Activated CD8-positive, alpha-beta memory T cell treated with anti-CD3 and anti-CD28 coated beads, Interleukin-2, amount 50 U/mL, for 1 hour (primary cell): ENCODE measurements around the gene ACTR3.

ENCODE experiments used
- DNase-seq: peaks from one replicate; pipeline ENCODE4 v3.0.0-alpha.2; 2020; ENCODE audit errors: extremely low read depth

ACTR3 gene

DNA sequence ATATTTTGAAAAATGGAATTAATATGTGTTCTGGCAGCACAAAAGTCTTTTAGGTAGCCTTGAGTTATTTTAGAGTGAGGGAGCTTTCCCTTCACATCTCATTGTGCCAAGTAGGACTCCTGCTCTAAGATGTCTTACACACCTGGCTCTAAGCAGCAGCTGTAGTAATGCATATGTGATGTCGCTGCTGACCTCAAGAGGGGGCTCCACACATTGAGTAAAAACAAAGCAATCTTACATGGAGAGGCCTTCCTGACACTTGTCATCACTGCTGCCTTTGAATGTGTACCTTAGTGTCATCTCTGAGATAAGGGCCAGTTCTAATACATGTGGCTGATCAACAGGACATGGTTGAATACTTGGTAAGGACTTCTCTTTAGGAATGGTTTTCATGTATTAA lies 75.8 kb downstream of the ACTR3 start:
- no peak for DNase-seq

DNA sequence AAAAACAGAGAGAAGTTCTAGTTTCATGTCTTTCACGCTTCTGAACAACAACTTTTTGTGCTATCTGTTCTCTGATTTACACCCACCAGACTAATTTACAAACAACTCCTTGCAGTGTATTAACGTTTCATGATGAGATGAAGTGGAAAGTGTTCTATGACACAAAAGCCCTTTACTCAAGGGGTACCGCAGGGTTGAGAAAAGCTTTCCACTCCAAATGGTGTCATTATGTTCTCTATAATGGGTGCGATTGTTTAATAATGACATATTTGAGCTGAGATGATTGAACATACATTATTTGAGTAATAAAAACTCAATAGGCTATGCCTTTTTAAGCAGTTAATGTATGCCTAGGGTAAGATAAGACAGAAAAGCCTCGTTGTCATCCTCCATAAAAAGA lies 76.3 kb downstream of the ACTR3 start:
- DNase-seq = no peak

DNA sequence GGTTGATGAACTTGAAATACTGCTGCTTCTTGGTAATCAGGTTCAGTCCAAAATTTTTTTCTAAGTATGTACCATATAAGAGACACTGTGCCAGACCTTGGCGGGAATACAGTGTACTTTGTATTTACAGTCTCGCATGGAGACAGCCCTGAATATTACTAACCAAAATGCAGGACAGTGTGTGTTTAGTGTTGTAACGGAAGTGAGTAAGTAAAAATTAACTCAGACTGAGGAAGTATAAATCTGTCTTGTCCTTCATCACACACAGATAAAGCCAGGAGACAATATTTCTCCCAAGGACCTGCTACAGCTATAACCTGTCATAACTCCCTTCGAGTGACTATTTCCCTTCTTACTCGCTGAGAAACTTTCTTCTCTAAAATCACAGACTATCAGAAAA lies 76.9 kb downstream of the ACTR3 start:
- no peak for DNase-seq

- no peak for DNase-seq
Measured at GRCh38 chr2:113967272-113967671, 77.4 kb downstream of the ACTR3 start.

- no peak for DNase-seq
Measured at GRCh38 chr2:113972766-113973165, 82.9 kb downstream of the ACTR3 start.

DNA sequence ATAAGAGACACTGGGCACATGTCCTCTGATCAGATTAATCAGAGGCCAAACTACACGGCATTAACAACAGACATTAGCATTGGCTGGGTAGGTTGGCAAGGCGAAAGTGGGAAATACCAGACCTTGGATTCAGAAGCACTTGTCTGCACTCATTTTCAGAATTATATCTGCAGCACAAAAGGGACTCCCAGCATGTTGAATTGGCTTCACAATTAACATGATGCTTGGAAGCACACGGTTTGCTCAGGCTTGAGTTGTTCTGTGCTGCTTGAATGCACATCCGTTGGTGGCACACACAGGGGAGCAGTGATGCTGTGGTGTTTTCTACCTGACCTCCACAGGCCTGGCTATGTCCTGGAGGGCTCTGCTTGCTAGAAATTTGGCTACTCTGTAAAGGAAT lies 83.9 kb downstream of the ACTR3 start:
- DNase-seq = no peak

GRCh38 chr2:113974727-113975126 lies 84.8 kb downstream of the ACTR3 start:
- no peak for DNase-seq

DNA sequence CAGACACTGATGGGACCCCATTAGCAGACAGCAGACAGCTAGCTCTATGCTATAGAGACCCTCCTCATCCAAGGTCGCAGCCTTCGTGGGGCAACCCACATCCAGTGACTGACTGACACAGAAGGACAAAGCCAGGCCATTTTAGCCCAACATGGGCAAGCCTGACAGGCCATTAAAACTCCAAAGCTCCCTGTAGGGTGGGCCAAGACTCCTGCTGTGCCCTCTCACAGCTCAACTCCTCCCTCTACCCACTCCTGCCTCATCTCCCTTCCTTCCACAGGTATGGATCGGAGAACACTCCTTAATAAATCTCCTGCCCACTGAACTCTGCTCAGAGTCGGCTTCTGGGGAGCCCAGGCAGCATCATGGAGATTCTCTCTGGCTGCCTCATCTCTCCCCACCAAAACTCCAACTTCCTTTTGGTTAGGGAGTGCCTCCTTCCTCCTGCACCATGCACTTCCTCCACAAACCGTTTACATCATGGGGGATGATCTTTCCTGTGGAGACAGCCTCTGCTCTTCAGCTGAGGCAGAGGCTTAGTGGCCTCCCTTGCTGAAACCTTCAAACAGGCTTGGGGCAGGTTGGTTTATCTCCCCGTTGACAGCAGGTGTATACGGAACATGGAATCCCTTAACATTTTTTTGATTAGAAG lies 86.5 kb downstream of the ACTR3 start:
- no peak for DNase-seq

GRCh38 chr2:113977060-113977659 lies 87.3 kb downstream of the ACTR3 start:
- DNase-seq = no peak

- DNase-seq = no peak
Measured at GRCh38 chr2:113977660-113978523, 88.0 kb downstream of the ACTR3 start.

DNA sequence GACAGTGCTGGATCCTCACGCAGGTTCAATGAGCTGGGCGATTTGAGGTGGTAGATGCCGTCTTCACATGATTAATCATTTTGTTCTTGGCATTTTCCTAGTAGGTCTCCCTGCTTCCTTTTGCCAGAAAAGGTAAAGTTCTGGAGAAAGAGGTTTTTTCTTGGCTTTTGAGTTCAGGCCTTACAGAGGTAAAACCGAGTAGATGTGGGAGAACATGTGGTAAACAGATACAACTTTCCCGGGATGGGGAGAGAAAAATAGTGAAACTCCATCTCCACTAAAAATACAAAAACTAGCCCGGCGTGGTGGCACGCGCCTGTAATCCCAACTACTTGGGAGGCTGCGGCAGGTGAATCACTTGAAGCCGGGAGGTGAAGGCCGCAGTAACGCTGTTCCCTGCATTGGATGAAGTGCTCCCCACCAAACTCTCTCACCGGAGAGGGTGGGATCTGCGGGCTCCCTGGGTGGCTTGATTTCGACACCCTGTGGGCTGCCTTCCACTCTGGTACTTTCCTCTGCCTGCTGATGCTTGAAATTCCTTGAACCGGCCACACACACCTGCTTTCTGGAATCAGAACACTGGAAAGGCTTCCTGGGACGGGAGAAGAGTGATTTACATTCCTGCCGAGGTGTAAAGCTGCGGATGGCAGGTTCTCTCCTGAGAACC lies 88.8 kb downstream of the ACTR3 start:
- DNase-seq = no peak

DNA sequence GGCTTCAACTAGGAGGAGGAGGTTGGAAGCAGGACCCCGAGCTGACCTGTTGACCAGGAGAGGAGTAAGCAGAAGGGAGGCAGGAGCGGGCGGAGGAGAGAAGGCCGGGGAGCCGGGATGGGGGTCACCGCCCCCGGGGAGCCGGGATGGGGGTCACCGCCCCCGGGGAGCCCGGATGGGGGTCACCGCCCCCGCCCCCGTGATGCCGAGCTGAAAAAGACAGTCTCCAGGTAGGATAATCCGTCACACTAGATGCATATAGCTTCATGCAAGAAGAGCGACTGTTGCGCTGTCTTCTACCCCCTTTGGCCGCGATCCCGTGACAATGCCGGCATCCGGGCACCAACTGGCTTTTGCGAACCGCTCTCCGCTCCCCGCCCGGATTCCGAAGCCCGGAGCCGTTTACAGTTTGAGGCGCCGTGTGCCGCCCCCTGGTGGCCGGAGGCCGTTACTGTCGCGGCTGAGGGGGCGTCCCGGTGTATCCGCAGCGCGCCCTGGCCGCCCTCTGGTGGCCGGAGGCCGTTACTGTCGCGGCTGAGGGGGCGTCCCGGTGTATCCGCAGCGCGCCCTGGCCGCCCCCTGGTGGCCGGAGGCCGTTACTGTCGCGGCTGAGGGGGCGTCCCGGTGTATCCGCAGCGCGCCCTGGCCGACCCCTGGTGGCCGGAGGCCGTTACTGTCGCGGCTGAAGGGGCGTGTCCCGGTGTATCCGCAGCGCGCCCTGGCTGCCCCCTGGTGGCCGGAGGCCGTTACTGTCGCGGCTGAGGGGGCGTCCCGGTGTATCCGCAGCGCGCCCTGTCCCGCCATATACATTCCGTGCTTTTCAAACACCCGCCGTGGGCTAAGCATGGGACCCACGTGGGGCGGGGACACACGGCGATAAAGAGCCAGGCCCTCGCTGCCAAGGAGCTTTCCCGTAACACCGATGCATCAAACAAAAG lies 89.6 kb downstream of the ACTR3 start:
- DNase-seq = no peak

DNA sequence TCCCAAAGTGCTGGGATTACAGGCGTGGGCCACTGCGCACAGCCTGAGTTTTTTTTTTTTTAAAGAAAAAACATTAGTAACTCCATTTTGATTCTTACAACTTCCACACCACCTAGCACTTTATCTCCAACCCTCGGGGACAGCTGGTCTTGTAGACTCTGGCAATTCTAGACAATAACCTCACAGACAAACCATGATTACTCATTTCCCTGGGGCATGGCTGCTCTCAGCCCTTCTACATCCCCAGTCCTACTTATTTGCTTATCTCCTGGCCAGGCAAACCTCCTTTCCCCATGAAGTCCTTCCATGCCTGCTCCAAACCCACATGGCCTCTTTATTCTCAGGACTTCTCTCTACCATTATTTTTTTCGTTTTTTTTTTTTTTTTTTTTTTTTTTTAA lies 91.1 kb downstream of the ACTR3 start:
- DNase-seq = no peak

DNA sequence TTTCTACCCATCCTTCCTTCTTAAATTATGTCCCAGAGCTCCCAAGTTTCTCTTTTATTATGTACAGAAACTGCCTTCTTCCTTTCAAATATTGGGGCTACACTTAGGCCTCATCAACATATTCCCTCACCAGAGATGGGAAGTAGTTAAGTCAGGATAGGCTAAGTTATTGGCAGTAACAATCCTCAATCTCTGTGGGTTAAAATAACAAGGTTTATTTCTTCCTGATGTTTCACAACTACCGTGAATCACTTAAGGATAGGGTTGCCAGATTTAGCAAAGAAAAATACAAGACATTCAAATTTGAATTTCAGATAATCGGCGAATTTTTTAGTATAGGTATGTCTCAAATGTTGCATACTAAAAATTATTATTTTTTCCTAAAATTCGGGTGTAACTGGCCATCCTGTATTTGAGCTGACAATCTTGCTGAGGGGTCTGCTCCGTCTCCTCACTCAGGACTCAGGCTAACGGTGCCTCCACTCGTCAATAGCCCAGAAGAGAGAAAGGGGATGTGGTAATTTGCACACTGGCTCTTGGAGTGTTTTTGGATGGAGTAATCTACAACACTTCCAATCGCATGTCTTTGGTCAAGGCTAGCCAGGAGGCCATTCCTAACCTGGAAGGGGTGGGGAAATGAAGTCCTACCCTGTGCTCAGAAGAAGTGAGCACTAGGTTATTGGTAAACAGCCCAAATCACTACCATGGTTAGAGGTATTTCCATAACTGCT lies 91.7 kb downstream of the ACTR3 start:
- DNase-seq = no peak

DNA sequence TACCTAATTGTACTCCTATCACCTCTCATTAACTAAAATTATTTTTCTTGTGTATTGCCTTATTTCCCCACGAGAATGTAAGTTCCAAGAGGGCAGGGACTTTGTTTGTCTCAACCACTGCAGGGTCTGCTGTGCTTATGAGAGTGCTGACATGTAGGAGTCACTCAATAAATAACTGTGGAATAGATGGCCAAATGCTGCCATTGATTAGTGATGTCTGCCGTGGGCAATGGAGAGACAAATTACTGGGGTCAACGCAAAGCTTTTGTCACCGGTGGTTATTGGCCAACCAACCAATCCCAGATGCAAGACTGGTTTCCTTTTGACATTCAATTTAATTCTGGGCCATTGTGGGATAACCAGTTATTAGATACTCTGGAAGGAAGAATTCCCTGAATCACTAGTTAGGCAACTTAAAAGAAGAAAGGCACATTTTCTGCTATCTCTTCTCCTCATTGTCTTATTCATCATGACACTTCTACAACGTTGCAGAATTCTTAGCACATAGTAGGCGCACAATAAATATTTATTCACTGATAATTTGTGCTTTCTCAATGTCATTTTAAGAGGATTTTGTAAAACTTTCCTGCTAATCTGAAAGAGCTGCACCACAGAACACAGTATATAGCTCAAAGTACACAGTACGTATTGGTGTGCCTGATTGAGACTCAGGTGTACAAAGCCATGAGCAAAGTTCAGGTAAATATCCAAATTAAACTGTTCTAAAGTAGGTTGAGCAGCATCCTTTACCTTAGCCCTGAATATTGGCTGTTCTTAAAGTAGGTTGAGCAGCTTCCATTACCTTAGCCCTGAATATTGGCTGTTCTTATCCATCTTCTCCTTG lies 95.9 kb downstream of the ACTR3 start:
- DNase-seq = no peak

DNA sequence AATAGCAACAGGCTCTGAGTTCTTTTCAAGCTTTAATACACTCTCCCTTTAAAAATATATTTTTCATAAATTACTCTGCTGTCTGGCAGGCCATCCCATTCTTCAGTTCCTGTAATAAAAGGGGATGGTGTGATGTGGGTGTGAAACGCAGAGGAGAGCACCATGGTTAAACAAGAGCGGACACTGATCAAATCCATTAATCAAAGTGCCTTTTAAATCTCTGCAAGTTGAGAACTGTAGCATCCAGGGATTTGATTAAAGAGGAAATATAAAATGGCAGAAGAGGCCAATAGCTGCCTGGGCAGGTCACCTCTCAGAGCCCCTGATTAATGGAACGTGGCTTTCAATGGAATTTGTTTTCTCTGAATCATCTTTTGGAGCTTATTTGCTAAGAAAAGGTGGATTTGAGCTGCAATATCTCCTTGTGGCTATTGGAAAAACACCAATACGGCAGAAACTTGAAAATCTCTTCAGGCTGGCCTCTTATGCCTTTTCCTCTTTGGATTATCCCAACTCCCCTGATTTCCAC lies 96.9 kb downstream of the ACTR3 start:
- DNase-seq = no peak

GRCh38 chr2:113992090-113992489 lies 102.2 kb downstream of the ACTR3 start:
- no peak for DNase-seq

- DNase-seq = no peak
Measured at GRCh38 chr2:113996671-113997594, 107.0 kb downstream of the ACTR3 start.
